Measurements from ENCODE around the gene HOXA13. TPM values are rescaled to one million over a fixed set of nuclear protein-coding genes. Genes with fewer than 3 reads are reported as not detected.

HOXA13 gene
- polyA plus RNA-seq, 1 donor (not counting 4 experiments of a cell fraction or from before 2014, with no cell fraction given) = not detected

DNA sequence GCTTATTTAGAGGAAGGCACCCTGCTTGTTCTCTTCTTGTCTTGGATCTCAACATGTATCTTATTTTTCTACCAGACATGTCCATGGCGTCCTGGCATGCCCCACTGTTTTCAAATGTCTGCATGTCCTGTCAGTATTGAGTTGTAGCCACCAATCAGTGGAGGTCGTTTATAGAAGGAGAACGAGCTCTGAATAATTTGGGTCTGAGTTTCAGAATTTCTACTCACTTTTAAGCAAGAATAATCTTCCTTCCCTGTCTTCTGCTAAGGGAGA, 2.9 kb upstream of the HOXA13 start:
- Histone ChIP-seq H4K20me1 (ENCODE audit: control insufficient read depth, extremely low read depth, insufficient read depth, low read length) (peaks cover 8% of the 10 kb centered on the region), H3K9me3 (ENCODE audit: control insufficient read depth, low read depth, low read length) (no peaks in the 10 kb centered on the region), H3K9ac (ENCODE audit: control insufficient read depth, extremely low read depth, insufficient read depth, low read length) (no peak overlapping the region), H3K4me1 (ENCODE audit: control insufficient read depth, extremely low read depth, insufficient read depth, low read length) (peaks cover 7% of the 10 kb centered on the region), H3K79me2 (ENCODE audit: control insufficient read depth, insufficient read depth, low read length) (no peaks in the 10 kb centered on the region), H3K4me3 (ENCODE audit: control insufficient read depth in 2 of 3, extremely low read depth in 1 of 3, insufficient read depth in 2 of 3, low read depth in 1 of 3, low read length in 3 of 3) (no peak overlapping the region), H3K27ac (ENCODE audit: control insufficient read depth, insufficient read depth, low read length) (no peak overlapping the region), H2AFZ (ENCODE audit: control insufficient read depth, low read length) (no peak overlapping the region), H3K4me2 (ENCODE audit: control insufficient read depth, extremely low read depth, insufficient read depth, low read depth, low read length) (no peak overlapping the region), H3K9me1 (ENCODE audit: control insufficient read depth, extremely low read depth, insufficient read depth, low read length) (no peaks in the 10 kb centered on the region), H3K36me3 (ENCODE audit: control insufficient read depth in 2 of 2, extremely low read depth in 1 of 2, insufficient read depth in 2 of 2, low read length in 2 of 2) (no peaks in the 10 kb centered on the region), H3K27me3 (ENCODE audit: control insufficient read depth, extremely low read depth, insufficient read depth, low read length) (peaks cover 89% of the 10 kb centered on the region)
- DNase-seq (ENCODE audit: low read depth, low spot score) (no peak), FAIRE-seq (no peak)
- TF ChIP-seq CTCF (optimal IDR thresholded peaks at IDR 0.05 in 1 of 3, IDR thresholded peaks at IDR 0.05 in 1 of 3, conservative IDR thresholded peaks at IDR 0.05 in 1 of 3; ENCODE audit: extremely low read depth in 1 of 3, insufficient read depth in 2 of 3, low read length in 3 of 3) (no peak), EZH2 (IDR thresholded peaks at IDR 0.05; ENCODE audit: low read length) (no peak)
- dilution Hi-C loops (cut with MboI; ENCODE audit: extremely low pct_ligation_motif_present, low sequenced_read_pairs) = loop anchor here (25.0 kb wide), 1 partner anchor 385 kb away; no protein-coding TSS in a partner anchor

- peaks cover 5% of the 10 kb centered on the region for H4K20me1 ChIP-seq (ENCODE audit: control insufficient read depth, extremely low read depth, insufficient read depth, low read length)
- H2AFZ ChIP-seq (ENCODE audit: control insufficient read depth, low read length) = no peak overlapping the region
- H3K4me2 ChIP-seq (ENCODE audit: control insufficient read depth, extremely low read depth, insufficient read depth, low read depth, low read length) = no peak overlapping the region
- H3K9me3 ChIP-seq (ENCODE audit: control insufficient read depth, low read depth, low read length) = no peaks in the 10 kb centered on the region
- dilution Hi-C loops (cut with MboI; ENCODE audit: extremely low pct_ligation_motif_present, low sequenced_read_pairs) = loop anchor here (25.0 kb wide), 1 partner anchor 385 kb away; no protein-coding TSS in a partner anchor
- DNase-seq (ENCODE audit: low read depth, low spot score) (no peak), FAIRE-seq (no peak)
- TF ChIP-seq CTCF (optimal IDR thresholded peaks at IDR 0.05 in 1 of 3, IDR thresholded peaks at IDR 0.05 in 1 of 3, conservative IDR thresholded peaks at IDR 0.05 in 1 of 3; ENCODE audit: extremely low read depth in 1 of 3, insufficient read depth in 2 of 3, low read length in 3 of 3) (no peak), EZH2 (IDR thresholded peaks at IDR 0.05; ENCODE audit: low read length) (no peak)
- no peaks in the 10 kb centered on the region for H3K36me3 ChIP-seq (ENCODE audit: control insufficient read depth in 2 of 2, extremely low read depth in 1 of 2, insufficient read depth in 2 of 2, low read length in 2 of 2)
- H3K4me1 ChIP-seq (ENCODE audit: control insufficient read depth, extremely low read depth, insufficient read depth, low read length) = peaks cover 7% of the 10 kb centered on the region
- no peak overlapping the region for H3K9ac ChIP-seq (ENCODE audit: control insufficient read depth, extremely low read depth, insufficient read depth, low read length)
- no peaks in the 10 kb centered on the region for H3K9me1 ChIP-seq (ENCODE audit: control insufficient read depth, extremely low read depth, insufficient read depth, low read length)
- H3K27me3 ChIP-seq (ENCODE audit: control insufficient read depth, extremely low read depth, insufficient read depth, low read length) = peaks cover 89% of the 10 kb centered on the region
- H3K79me2 ChIP-seq (ENCODE audit: control insufficient read depth, insufficient read depth, low read length) = no peaks in the 10 kb centered on the region
- H3K27ac ChIP-seq (ENCODE audit: control insufficient read depth, insufficient read depth, low read length) = no peak overlapping the region
- no peak overlapping the region for H3K4me3 ChIP-seq (ENCODE audit: control insufficient read depth in 2 of 3, extremely low read depth in 1 of 3, insufficient read depth in 2 of 3, low read depth in 1 of 3, low read length in 3 of 3)
Measured at GRCh38 chr7:27202018-27202861, 2.3 kb upstream of the HOXA13 start.

Data from keratinocyte (primary cell).